GM19035 (cell line): ENCODE data around the gene ZNF581.
A peak's percentile ranks its signal among the peaks of the same experiment; 100 is the strongest.

ENCODE experiments used
- ATAC-seq: cut with Tn5 transposase; IDR thresholded peaks from one replicate; pipeline ENCODE4 v1.9.1; 2021; ENCODE audit not compliant: unreplicated experiment

The ZNF581 gene

DNA sequence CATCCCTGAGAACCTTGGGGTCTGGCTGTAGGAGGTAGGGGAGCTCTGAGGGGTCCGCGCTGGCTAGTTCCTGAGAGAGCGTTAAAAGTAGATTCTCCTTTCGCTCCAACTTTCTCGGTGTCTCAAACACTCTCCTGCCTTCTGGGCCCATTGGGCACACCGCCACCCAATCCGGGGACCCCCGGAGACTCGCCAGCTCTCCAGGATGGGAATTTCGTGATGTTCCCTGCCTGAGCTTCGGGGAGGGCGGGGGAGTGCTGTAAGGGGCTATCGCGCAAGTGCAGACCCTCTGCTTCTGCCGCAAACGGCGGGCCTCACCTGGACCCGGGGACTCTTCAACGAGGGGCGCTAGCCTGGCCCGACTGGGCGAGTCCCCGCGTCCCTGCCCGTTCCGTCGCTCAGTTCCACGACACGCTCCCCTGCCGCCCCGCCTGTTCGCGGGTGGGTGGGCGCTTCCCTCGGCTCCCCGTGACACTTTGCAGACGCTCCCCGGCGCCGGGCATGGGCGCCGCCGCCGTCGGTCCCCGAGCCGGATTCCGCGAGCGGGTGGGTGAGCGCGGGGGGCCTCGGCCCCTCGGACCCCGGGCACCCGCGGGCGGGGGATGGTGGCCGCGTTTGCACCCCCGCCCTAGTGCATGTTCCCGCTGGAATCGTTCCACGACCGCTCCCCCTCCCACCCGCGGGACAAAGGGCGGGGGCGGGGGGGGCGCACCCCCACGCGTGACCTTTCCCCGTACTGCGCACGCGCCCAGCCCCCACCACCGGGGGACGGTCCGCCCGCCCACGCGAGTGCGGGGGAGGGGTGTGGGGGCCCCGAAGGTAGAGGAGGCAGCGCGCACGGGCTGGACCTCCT lies 4.5 kb downstream of the ZNF581 start, which contains the start of gene CCDC106:
Gene CCDC106 (plus strand): TSS at position 481 of the 853 bp plus-strand sequence. CDS start 835 bp downstream, outside the sequence.
- no peak for ATAC-seq

DNA sequence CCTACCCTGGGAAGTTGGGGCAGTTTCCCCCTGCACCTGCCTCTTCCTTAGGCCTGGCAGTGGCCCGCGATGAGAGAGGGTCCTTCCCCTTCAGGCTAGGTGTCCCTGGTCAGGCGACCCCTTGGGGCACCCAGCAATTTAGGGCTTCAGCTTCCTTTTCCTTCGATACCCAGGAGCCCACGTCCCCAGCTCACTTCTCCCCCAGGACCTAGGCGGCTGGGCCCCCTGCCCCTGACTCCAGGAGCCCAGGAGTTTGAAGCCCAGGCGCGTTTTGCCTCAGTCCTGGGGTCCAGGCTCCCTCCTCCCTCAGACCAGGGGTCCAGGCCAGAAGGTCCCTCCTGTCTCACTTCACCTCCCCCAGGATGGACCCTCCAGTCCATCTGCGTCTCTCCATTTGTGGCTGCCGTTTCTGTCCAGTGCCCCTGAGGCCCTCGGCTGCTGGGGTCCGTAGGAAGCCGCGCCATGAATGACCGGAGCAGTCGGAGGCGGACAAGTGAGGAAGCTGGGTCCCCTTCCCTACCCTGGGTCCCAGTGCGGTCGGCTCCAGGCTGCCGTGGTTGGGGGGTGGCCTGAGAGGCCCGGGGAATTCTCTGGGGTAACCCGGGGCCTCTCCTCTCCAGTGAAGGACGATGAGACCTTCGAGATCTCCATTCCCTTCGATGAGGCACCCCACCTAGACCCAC lies 5.3 kb downstream of the ZNF581 start:
- no peak for ATAC-seq

DNA sequence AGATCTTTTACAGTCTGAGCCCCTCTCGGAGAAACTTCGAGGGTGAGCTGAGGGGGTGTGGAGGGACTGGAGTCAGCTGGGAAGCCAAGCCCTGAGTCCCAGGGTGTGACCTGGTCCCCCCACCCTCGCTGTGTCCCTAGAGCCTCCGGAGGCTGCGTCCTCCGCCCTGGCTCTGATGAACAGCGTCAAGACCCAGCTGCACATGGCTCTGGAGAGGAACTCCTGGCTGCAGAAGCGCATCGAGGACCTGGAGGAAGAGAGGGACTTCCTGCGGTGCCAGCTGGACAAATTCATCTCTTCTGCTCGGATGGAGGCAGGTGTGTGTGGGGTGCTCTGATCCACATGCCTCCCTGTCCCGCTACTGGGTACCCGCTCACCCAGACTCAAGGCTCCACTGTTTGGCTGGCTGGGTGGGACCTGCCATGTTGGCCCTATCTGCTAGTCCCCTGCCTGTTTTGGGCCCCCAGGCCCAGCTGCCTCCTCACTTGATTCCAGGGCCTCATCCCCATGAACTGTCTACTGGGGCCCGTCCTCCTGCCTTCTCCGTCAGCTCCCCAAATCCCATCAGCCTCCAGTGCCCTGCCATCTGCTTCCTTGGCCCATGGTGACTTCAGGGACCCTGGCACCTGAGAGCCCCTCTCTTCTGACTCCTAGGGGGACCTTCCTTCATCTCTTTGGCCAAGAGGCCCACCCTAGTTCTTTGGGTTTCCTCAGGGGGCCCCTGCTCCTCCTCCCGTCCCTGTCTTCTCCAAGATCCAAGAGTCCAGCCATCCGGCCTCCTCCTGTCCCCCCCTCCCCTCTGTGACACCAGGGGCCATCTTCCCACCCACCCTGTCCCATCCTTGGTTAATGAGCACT lies 6.0 kb downstream of the ZNF581 start:
- no peak for ATAC-seq

DNA sequence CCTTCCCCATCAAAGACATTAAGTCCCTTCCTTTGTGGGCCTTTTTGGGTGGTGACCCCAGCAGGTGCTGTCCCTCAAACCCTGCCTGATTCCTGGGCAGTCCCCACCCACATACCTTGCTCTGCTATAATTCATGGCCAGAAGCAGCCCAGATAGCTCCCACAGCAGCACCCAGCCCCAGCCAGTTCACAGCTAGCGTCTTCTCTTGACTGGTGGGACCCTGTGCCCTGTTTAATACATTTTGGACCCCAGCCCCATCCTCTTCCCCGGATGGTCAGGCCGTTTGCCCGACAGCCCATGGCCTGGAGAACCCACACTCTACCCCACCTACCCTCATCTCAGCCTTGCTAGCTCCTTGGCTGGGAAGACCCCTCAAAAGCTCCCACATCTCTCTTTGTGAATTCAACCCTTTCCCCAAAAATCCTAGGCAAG lies 6.7 kb downstream of the ZNF581 start:
- no peak for ATAC-seq

DNA sequence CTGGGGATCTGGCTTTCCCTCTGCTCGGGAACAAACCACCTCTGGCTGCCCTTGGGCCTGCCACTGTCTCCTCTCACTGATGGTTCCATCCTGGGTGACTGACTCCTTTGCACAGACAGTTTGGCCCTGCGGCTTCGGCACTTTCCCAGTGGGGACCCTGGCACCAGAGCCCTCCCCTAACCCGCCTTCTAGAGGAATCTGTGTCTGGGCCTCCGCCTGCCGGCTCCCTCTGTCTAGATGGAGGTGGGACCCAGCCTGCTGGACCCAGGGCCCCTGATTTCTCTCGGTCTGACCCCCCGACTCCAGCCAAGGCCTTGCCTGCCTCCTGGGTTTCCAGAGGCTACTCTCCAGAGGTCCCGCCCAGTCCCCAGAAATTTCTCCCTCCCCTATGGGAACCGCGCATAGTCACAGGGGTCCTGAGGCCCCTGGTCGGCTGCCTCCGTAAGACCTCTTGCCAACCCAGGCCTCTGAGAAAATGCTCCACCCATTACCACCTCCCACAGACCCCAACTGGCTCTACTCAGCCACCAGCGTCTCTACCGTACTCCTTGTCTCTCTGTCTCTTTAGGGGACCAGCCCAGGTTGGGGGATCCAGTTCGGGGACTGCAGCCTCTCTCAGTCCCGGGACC lies 7.3 kb downstream of the ZNF581 start:
- ATAC-seq = no peak

DNA sequence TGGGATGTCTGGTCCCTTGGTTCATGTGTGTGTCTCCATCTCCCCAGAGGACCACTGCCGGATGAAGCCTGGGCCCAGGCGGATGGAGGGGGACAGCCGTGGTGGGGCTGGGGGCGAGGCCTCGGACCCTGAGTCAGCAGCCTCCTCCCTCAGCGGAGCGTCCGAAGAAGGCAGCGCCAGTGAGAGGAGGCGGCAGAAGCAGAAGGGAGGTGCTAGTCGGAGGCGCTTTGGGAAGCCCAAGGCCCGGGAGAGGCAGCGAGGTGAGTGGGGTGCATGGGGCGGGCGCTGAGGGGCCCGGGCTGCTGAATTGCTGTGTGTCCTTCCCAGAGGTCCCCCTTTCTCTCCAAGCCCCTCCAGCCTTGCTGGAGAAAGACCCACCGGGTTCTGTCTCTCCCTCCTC lies 7.8 kb downstream of the ZNF581 start:
- ATAC-seq = no peak

DNA sequence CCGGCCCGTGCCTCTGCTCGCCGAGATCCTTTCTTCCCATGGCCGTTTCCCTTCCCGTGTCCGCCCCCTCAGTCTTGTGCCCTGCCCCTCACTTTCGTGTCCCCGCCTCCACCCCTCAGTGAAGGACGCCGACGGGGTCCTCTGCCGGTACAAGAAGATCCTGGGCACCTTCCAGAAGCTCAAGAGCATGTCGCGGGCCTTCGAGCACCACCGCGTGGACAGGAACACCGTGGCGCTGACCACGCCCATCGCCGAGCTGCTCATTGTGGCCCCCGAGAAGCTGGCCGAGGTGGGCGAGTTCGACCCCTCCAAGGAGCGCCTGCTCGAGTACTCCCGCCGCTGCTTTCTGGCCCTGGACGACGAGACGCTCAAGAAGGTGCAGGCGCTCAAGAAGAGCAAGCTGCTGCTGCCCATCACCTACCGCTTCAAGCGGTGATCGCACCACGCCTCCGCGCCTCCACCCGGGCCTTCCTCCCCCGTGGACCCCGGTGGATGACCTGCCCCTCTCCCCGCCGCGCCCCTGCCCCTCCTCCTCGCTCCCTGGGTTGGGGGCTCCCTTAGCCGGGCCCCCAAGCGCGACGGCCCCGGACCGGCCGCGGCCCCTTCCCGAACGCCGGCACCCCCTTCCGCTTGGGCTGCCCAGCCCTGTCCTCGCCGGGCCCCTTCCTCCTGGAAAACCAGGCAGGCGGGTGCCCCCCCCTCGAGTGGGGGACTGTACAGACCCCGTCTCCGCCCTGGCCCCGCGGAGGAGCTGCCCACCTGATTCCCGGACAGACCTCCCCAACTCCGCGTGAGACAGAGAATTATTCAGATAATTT lies 9.1 kb downstream of the ZNF581 start:
- ATAC-seq = no peak

DNA sequence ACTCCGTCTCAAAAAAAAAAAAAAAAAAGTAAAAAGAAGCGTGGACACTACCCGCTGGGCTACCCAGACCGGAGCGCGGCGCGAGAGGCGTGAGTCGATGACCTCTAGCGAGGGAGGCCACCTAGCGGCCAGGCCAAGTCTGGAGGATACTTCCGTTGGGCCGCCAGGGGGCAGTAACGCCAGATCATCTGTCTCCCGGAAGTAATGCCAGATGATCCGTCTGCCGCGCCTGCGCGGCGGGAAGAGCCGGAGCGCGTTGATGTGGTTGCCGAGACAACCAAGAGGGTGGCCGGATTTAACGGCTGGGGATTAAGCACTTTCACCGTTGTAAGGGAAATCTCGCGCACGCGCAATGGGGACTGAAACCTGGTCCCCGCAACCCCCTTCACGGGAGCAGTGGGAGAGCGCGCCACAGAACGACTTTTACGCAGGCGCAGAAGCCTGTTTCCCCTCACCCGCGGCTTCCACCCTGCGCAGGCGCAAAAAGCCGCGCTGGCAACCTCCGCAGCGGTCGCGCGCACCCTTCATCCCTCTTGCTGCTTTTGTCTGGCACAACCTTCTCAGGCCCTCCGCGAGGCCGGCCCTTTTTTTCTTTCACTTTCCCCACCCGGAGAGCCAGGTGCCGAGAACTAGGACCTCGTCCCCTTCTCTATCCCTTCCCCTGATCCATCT lies 10.3 kb downstream of the ZNF581 start:
- peak; percentile 45 for ATAC-seq

DNA sequence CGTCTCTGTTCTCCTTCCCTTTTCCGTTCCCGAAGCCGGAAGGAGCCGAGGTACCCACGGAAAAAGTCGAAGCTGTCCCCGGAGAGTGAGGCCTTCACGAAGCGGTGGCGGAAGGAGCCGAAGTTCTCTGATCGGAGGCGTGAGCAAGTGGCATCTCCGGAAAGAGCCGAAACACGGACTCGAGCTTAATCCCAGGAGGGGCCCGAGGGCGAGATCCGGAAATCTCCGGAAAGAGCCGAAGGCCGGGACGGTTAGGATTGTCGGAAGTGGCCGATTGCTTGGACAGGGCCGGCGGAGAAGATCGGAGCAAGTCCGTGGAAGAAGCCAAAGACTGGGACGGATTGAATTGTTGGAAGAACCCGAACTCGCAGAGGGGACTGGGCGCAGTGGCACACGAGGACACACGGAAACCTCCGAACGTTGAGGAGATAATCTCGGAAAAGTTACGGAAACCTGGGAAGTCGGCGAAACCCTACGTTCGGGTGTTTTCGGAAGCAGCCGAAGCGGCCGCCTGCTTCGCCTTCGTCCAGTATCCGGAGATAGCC lies 10.9 kb downstream of the ZNF581 start:
- peak; percentile 60 for ATAC-seq

DNA sequence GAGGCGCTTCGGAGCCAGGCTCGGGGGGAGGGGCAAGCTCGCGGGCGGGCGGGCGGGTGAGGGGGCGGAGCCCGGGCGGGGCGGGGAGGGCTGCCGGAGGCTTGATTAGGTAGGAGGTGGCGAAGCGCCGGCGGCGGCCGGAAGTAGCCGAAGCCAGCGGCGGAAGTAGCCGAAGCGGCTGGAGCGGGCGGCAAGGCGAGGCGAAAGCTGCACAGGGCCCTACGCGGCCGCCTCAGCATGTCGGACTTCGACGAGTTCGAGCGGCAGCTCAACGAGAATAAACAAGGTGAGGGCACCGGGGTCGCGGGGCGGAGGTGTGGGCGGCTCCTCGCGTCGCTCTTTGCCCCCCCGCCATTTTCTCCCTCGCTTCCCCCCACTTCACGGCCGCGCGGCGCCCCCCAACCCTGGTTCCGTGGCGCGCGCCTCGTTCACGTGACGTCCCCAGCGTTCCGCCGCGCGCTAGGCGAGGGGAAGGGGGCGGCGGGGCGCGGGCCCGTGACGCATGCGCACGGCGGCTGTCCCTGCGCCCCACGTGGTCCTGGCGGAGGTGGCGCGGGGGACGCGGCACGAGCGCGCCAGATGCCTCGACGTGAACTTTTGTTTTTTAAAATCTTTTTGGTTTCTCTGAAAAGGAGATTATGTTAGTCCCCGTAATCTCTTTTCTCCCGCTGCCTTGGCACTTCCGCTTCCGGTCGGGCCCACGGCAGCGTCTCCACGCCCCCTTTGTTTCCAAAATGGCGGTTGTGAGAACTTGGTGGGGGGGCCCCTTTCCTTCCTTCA lies 11.6 kb downstream of the ZNF581 start, which contains the start of gene U2AF2:
Gene U2AF2 (plus strand): TSS at position 168 of the 780 bp plus-strand sequence. CDS start 70 bp downstream, at position 238.
- peak; percentile 33 for ATAC-seq

DNA sequence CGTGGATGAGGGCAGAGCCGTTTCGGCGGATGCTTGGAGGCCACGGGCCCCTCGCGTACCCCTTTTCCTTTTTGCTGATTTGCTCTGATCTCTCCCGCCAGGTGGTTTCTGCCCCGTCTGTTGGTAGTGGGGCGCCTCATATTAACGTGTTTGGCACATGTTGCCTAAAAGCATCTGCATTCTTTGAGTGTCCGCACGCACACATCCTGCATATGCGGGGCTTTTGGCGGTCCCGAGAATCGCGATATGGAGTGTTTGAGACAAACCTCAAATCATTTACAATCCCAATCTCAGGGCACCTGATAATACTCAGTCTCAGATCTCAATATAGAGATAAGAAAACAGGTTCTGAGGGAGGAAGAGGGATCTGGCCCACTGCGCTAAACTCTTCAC lies 12.2 kb downstream of the ZNF581 start:
- ATAC-seq = no peak

DNA sequence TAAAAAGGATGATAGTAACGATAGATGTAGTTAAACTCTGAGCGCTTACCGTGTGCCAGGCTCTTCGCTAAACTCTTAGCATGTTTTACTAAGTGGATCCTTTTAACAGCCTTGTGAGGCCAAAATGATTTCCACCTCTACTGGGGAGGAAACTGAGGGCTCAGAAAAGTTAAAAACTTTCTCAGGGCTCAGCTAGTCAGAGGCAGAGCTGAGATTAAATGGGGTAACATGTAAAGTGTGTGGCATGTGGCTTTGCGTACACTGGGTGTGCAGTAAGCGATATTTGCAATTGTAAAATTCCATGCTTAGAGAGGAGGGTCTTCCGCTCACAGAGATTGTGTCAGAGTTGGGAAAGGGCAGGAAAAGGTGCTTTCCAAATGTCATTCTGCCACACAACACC lies 13.1 kb downstream of the ZNF581 start:
- ATAC-seq = no peak

DNA sequence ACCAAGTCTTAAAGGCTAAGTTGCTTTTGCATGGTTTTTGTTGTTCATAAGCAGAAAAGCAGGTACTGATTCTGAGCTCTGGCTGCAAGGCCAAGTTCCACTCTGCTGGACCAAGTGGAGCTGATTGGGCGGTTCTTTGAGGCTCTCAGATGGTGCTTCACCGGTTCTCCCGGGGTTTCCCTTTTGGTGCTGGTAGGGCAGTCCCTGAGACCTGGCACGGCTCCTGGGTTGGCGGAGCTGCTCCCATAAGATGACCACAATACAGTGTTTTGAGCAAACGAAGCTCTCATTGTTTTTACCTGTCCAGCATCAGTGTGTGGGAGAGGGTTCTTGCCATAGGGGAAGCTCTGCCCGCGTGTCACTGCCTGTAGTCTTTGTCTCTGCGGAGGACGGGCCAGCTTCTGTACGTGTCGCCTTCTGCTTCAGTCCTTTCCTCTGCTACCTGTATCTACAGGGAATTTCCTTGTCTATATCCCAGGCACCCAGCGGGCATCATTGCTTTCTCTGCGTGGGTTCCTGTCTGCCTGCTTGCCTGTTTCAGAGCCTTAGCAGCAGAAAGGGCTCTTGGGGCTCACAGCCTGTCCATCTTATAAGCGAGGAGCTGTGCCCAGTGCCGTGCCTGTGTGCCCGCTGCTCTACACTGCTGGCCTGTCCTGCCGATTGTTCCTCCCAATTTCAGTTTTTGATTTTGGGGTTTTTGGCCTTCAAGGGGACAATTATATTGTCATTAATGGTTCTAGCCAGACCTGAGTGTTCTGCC lies 13.7 kb downstream of the ZNF581 start:
- ATAC-seq = no peak

DNA sequence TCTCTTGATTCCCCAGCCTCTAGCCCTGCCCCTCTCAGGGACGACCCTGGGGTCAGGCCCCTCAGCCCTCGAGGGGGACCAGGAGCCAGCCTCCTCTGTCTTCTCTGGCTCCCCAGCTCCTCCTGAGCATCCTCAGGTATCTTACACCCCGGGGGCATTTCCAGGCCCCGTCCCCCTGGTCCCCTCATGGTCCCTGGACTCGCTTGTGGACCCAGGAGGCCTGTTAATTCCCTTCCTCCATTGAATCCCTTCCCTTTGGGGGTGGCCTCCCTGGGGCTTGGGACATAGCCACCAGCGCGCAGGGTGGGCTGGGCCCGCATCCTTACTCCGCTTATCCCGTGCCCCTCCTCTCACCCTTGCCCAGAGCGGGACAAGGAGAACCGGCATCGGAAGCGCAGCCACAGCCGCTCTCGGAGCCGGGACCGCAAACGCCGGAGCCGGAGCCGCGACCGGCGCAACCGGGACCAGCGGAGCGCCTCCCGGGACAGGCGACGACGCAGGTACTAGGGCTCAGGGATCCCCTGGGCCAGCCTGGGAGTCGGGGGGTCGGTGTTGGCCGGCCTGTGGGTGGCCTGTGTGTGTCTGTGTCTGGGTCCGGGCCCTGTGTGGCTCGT lies 15.5 kb downstream of the ZNF581 start:
- no peak for ATAC-seq

DNA sequence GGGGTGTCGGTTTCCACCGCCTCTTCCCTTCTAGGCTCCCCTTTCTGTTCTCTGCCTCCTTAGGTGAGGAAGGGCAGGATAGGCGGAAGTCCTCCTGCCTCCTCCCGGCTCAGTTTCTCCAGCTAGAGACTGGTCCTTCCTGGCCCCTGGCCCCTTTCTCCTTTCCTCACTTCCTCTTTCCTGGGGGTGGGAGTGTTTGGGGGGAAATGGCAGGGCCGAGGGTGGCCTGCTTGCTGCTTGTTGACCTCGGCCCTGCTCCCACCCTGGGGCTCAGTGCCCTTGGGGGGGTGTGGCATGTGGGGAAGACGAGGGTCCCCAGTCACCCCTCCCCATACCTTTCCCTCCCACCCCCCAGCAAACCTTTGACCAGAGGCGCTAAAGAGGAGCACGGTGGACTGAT lies 16.4 kb downstream of the ZNF581 start:
- no peak for ATAC-seq

DNA sequence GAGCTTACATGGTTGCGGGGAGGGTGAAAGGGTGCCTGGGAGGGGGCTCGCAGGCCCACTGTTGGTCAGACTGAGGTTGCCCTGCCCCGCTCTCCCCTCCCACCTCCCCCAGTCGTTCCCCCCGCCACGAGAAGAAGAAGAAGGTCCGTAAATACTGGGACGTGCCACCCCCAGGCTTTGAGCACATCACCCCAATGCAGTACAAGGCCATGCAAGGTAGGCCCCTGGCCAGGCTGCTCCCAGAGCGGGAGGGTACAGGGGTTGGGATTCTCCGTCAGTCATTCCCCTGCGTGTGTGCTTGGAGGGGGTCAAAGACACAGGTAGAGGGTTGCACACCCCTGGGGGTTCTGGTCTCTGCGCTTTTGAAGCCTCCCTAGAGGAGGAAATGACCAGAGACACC lies 17.0 kb downstream of the ZNF581 start:
- no peak for ATAC-seq

DNA sequence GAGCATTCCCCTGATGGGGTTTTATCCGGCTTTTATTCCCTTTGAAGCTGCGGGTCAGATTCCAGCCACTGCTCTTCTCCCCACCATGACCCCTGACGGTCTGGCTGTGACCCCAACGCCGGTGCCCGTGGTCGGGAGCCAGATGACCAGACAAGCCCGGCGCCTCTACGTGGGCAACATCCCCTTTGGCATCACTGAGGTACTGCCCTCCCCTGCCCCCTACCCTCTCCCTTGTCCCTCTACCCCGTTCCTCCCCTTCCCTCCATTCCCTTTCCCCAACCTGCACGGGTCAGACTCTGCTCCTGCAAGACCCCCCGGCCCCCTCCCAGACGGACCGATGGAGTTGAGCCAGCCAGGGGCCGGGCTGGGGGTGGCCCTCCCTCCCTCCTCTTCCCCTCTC lies 17.5 kb downstream of the ZNF581 start:
- no peak for ATAC-seq
